Measurements from ENCODE around the gene ATMIN.

ATMIN gene

DNA sequence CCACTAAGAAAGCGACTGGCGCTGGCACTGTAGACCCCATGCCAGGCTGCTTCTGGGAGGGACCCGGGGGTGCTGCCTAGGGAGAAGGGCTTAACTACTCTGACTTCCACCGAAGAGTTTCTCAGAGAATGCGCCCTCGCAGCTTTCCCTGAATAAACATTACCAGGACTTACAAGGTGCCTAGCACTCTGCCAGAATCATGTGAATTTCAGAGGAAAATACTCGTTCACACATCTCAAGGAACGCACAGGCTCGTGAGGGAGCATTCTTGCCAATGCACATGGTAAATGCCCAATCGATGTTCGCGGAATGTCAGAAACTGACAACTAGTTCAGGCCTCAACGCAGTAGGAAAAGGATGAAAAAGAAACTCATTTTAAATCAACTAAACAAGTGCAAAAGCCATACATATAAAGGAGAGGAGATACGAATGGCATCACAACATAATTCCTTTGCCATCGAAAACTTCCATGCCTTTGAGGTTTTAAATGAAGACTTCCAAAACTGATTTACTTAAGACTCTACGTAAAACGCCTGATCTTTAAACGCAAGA lies 30.0 kb upstream of the ATMIN start:
- DNase-seq (ENCODE audit: low read depth in 2 of 2), result no peak

DNA sequence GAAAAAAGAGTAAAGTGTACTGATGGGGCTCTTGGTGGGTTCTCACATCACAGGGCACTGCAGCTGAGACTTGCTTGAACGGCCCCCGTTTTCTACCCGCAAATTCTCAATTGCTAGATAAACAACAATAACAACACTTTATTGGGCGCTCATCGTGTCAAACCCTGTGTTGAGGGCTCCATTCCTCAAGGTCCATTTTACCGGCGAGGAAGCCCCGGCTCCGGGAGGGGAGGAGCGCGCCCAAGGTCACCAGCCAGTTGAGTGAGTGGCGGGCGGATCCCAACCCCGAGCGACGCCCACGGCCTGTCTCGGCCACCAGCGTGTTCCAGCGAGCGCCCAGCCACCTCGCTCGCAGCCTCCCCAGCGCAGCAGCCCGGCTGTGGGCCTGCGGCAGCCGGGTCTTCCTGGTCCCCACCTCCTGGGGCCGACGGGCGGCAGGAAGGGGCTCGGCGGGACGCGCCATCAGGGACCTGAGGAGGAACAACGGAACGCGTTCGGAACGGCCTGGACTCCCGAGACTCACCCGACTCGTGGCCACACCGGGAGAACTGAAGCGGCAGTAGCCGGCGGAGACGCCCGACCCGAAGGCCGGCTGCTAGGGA lies 29.3 kb upstream of the ATMIN start:
- DNase-seq (ENCODE audit: low read depth in 2 of 2), result peak; percentile 38 to 42

DNA sequence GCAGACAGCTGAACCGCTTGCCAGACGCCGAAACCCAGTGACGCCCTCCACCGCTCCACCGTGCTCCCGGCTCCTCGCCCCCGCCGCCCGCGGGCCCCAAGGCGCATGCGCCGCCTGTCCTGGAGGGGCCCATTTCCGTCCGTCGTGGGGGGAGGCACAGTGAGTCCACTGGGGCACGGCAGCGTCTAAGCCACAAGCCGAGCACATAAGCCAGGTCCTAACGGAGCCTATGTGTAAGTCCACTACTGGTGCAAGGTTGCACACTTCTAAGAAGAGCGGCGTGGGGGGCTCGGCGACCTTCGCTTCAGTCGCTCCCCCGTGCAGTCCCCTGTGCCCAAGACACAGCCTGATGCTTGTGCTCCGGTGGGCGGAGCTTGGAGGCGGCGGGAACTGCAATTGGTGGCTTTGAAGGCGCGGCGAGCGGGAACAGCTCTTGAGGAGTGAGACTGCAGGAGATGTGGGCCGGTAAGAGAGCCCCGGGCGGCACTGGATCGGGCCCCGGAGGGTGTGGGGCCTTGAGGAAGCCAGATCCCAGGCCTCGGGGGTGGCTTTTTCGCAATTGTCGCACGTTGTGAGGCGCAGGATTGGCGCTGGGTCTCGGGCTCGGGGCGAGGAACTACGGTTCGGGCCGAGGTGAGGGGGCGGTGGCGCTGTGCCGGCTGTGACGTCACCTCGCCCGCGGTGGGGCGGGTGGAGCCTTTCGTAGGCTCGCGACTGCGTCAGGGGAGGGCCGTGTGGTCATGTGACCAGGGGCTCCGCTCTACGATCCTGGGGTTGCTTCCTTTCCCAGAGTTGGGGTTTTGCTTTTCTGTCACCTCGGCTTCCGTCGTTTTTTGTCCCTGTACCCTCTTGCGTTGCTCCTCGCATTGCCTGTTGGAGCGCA lies 28.6 kb upstream of the ATMIN start, which contains the start of the genes CENPN and CMC2:
TSS of gene CENPN (plus strand) at position 402 of the 883 bp plus-strand sequence. CDS start 4,726 bp downstream, outside the sequence.
TSS of gene CMC2 (minus strand) at position 73 of the 883 bp plus-strand sequence. CDS start 9,491 bp downstream, outside the sequence.
- DNase-seq (ENCODE audit: low read depth in 2 of 2), result peak; percentile 94 to 96

DNA sequence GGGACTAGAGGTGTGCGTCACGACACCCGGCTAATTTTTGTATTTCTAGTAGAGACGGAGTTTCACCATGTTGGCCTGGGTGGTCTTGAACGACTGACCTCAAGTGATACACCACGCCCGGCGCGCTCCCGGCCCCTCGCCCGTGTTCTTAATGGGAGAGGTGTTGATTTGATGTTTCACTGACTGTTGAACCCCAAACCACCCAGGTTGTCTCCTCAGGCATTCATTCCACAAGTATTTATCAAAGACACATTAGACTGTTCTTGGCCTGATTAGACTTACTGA lies 27.2 kb upstream of the ATMIN start:
- no peak for DNase-seq (ENCODE audit: low read depth in 2 of 2)

DNA sequence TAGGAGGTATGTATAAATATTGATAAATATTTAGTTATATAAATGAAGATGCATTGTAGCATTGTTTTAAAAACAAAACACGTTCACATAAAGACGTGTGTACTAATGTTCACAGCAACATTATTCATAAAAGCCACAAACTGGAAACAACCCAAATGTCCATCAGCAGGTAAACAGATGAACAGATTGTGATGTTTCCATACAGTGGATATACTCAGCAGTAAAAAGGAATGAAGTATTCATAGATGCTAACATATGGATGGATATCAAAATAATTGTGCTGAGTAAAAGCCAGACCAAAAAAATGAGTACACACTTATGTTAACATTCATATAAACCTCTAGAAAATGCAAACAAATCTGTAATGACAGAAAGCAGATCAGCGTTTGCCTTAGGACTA lies 22.7 kb upstream of the ATMIN start:
- DNase-seq (ENCODE audit: low read depth in 2 of 2), result no peak

DNA sequence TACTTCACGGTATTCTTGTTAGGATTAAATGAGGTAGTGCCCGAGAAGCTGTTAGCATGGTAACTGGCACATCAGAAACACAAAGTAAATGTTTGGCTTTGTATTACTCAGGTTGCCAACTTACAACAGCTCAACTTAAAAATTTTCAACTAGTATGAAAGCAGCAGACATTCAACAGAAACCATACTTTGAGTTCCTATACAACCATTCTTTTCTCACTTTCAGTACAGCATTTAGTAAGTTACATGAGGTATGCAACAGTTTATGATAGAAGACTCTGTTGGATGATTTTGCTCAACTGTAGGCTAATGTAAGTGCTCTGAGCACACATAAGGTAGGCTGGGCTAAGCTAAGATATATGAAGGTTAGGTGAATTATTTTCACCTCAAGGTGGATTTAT lies 21.0 kb upstream of the ATMIN start:
- DNase-seq (ENCODE audit: low read depth in 2 of 2), result no peak

DNA sequence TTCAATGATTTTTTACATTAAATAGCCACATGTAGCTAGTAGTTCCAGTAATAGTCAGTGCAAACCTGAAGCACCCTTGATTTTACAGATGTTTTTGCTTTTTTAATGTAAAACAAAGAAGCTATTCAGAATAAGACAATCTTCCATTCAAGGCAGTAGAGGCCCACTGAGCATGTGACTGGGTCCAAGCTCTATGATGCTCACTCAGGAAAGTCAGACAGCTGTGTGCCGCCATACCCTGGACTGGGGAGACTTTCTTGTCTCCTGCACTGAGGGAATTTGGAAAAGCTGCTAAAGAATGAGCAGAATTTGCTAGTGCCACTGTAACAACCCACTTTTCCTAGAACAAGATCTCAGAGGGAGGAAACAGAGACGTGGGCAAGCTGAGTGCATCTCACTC lies 17.1 kb upstream of the ATMIN start:
- DNase-seq (ENCODE audit: low read depth in 2 of 2), result no peak

DNA sequence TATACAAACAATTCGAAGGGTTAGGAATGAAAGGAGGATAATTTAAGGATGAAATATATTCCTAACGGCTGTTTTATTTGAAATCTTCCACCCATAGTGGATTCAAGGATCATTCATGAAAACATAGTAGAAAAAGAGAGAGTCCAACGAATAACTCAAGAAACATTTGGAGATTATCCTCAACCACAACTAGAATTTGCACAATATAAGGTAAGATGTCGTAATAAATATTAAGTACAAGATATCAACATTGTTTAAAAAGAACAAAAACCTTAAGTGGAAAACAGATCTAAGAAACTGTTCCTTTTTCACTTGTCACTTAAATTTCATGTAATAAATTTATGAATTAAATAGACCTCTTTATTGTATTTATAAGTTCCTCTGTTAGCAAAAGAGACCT lies 9.2 kb upstream of the ATMIN start:
- no peak for DNase-seq (ENCODE audit: low read depth in 2 of 2)

DNA sequence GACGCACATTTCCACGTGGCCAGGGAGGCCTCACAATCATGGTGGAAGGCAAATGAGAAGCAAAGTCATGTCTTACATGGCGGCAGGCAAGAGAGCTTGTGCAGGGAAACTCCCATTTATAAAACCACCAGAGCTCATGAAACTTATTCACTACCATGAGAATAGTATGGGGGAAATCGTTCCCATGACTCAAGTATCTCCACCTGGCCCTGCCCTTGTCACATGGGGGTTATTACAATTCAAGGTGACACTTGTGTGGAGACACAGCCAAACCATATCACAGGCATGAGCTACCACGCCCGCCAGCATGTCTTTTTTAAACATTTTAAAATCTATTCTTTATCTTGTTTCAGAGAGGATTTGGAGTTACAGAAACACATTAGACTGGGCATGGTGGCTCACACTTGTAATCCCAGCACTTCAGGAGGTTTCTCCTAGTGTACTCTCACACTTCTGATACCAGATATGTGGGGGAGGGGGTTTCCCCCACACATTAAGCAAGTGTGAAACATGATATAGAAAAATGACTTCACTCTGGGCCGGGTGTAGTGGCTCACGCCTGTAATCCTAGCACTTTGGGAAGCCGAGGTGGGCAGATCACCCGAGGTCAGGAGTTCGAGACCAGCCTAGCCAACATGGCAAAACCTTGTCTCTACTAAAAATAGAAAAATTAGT lies 5.6 kb upstream of the ATMIN start:
- DNase-seq (ENCODE audit: low read depth in 2 of 2), result no peak

DNA sequence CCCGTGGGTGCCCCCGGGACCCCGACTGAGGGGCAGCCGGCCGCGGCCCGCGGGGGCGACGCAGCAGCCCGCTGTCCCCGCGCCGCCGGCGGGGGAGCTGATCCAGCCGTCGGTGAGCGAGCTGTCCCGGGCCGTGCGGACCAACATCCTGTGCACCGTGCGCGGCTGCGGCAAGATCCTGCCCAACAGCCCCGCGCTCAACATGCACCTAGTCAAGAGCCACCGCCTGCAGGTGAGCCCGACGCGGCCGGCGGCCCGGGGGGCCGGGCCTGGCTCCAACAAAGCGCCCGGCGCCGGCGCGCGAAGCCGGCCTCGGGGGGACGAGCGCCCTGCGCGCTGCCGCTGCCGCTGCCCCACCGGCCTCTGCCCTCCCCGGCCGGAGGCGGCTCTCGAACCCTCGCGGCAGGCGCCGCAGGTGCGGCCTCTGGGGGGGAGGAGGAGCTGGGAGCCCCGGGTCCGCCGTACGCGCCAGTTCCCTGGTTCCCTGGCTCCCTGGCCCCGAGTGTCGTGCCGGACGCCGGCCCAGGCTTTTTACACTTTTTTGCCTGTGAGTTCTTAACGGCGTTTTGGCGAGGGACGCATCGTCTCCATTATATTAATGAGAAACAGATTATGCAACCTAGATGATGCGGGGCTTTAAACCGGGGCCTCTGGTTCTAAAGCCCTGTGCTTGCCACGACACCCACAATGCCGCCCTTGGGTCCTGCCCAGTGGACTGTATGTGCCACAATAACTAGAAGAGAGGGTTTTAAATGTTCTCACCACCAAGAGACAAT lies 521 bp downstream of the ATMIN start:
- no peak for DNase-seq (ENCODE audit: low read depth in 2 of 2)

DNA sequence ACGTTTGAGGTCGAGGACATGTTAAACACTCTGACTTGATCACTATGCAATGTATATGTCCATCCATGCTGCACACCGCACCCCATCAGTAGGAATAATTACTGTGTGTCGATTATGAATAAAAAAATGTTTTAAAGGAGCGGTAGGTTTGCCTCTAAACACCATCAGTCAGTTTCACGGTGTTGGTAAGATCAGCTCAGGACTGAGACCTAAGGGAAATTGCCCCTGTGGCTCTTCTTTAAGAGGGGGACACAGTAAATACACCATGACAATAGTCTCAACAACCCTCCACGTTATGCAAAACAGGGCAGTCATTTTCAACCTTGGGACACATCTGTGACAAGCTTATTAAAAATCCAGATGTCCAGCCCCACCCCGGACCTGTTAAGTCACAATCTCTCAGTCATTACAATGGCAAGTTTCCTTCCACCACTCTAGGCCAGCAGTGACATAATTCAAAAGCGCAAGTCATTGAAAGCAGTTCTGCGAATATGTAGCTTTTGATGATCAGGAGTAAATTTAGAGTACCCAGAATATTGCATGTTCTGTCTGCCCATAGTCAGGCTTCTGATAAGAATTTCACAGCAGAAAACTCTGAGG lies 1.2 kb downstream of the ATMIN start:
- DNase-seq (ENCODE audit: low read depth in 2 of 2), result no peak

DNA sequence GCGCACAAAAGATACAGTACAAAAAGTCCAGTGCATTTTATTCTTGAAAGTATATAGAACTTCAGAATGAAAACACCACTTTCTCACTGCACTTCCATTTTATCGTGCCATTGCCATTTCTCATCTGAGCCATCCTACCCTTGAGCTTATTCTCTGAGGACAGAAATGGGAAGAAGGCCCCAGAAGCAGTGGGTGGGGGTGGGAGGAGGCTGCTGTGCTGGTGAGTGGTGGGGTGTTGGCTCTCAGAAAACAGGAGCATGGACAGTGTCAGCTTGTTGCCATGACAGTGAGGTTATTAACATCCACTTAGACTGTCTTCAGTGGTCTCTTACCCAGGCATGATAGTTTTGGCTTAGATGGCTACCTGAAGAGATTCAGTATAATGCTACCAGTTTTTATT lies 4.5 kb downstream of the ATMIN start:
- DNase-seq (ENCODE audit: low read depth in 2 of 2), result no peak

DNA sequence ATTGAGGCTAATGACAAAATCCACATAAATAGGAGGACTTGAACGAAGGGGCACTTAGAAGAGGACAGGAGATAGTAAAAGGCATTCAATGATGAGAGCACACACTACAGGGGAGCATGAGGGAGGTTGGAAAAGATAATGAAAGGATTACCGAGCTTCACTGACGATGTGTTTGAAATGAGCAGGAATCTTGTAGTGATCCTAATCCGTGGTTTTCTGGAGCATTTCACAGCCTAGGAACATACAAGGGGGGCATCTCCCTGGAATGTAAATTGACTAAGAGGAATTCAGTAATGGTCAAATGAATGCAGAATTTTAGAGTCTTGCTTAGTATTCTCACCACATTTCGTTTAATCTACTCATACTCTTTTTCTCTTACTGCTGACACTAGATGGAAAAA lies 5.2 kb downstream of the ATMIN start:
- DNase-seq (ENCODE audit: low read depth in 2 of 2), result no peak

DNA sequence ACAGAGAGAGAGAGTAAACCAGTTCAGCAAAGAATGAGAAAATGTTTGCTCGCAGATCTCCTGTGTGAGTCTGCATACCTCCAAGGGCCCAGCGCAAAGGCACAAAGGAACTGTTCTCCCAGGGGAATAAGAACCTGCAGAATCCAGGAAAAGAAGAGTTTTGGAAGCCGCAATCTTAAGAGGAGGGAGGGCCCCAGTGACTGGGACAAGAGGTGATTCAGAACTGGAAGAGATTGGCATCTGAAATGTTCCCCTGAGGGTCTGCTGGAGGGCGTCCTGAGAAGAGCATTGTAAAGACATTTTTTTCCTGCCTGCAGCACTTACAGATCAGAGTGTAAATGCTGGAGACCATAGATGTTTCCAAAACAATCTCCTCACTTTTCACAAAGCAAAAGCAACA lies 6.1 kb downstream of the ATMIN start:
- DNase-seq (ENCODE audit: low read depth in 2 of 2), result no peak

DNA sequence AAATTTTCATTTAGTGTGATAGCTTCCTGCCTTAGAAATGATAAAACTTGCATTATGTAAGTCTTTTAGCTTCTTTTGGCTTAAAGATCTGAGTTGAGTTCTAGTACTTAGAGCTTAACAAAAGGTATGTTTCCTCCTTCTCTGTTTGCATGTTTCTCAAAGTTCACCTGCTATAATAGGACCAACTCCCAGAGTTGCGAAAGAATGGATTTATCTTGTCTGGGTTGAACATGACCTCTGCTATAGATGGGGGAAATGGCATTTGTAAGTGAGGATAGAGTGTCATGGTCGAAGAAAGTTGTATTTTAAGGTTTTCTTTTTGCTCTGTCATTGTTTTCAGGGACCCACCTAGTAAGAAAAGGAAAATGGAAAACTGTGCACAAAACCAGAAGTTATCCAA lies 7.2 kb downstream of the ATMIN start:
- no peak for DNase-seq (ENCODE audit: low read depth in 2 of 2)

DNA sequence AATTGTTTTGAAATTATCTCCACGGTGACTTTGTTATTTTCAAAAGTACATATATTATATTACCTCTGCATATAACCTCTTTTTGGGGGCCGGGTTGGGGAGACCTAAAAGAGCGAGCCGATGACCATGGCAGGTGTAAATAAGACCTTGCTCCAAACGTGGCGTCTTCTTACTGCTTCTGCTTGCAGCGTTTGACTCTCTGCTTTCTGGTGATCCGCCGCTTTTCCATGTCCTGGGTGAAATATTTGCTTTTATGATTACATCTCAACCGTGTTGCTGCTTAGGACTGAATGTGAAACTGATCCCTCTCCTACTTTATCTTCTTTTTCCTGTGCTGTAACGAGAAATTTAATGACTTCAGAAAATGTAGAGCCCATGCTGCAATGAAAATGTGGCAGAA lies 18.1 kb downstream of the ATMIN start:
- no peak for DNase-seq (ENCODE audit: low read depth in 2 of 2)

DNA sequence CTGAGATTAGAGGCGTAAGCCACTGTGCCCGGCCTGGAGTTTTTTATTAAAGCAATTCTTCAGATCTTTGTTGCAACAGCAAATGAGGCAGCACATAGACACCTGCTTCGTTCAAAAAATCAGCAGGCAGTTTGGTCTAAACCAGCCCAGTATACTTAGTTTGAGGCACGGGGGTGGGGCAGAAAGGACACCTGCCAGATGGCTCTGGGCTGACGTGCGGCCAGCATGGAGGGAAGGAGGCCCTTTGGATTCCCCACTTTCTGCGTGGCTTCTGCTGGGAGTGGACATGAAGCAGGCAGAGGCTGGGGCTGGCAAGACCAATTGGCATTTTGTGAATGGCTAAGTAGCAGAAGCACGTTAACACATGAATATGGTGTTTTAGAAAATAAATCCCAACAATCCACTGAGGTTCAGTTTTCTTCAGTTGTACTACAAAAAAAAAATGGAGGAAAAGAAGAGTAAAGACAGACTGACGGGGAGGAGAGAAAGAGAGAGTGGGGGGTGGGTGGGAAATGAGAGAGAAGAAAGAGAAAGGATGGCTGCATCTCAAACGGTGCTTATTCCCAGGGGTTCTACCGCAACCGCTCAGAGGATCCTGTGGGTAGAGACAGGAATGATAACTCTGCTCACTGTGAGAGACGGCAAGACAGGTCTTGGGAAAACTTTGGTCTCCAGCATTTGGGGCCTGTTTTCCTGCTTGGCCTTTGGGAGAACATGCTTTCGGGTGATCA lies 25.1 kb downstream of the ATMIN start:
- DNase-seq (ENCODE audit: low read depth in 2 of 2), result no peak

DNA sequence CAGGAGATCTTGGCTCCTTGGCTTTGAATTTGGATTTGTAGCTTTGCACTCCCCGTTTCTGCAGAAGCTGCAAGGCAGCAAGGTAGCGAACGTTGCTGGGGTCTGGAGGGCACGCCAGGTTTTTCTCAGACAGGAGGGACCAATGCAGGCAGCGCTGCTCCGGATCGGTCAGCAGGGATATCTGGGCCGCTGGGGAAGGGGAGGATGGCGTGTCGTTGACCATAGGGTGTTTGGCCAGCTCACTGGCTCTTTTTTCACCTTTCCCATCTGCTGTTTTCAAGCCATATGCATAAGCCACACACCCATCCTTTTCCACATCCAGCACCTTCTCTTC lies 25.6 kb downstream of the ATMIN start:
- no peak for DNase-seq (ENCODE audit: low read depth in 2 of 2)

DNA sequence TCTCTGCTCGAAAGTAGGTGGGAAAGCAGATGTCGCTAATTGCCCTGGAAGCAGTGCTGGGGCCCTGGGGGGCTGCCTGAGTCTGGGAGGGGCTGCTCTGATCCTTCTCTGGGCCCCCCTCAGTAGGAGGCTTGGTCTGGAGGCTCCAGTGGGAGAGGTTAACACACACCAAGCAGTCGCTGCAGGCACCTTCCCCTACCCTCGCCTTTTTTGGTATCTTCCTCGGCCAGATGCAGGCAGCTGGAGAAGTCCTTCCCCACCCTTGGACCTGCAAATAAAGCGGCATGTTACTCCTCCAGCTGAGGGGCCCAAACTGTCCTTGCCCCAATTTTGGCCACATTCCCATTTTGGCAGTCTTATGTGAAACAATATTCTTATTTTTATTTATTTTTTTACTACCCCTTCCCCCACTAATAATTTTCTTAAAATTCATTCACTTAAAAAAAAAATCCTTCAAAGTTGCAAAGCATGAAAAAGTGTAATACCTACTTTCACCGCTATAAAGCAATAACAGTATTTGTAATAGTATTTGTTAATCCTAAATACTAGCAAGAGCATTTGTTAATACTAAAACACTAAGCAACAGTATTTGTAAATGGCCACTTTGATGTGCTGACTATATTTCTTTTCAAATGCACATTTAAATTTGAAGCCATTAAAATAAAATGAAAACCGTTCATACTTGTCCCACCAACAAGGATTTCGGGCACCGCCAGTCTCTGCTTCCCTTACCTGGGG lies 26.4 kb downstream of the ATMIN start:
- DNase-seq (ENCODE audit: low read depth in 2 of 2), result no peak

DNA sequence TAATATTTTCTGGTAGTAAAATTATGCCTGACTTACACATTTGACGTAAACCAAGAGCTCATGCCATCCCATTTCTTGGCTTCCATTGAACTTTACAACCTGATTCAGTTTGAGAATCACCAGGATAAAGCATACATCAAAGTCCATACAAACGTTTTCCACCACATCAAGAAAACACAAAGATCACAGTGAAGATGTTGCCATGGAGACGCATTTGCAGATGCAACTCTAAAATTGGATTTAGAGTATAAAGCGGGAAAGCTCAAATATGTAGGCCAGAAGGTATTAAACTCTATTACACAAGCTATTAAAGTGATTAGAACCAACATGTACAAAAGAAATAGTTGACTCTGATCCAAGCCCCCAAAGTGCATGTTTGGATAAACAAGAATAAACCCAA lies 31.0 kb downstream of the ATMIN start:
- no peak for DNase-seq (ENCODE audit: low read depth in 2 of 2)
